Activated CD8-positive, alpha-beta memory T cell treated with anti-CD3 and anti-CD28 coated beads for 24 hours (primary cell): ENCODE data around the gene SYNGR2.

Experiments used
- DNase-seq: peaks from one replicate; pipeline ENCODE4 v3.0.0-alpha.2; 2020

Gene SYNGR2

DNA sequence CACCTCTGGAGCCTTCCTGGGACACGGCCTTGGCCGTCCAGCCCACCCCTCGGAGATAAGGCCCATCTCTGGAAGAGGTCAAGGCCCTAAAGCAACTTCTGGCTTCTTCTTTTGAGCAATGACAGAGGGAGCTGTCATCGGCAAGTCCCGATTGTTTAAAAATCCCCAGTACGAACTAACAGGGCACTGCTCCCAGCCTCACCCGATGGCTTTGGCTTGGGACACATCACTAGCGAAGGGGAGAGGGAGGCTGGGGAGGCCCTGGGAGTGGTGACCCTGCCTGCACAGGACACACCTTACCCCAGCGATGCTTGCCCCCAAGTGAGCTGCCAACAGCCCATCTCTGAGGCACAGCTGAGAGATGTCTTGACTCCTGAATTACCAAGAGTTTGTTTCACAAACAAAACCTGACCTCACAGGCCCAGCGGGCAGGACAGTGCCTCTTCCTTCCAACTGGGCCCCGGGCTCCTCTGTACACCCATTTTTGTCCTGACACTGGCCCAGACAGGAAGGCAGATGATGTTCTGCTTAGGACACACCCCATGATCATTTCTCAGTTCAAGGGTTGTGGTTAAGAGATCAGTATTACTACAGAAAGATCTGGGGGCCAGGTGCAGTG lies 4.8 kb downstream of the SYNGR2 start:
- DNase-seq: peak; percentile 63

DNA sequence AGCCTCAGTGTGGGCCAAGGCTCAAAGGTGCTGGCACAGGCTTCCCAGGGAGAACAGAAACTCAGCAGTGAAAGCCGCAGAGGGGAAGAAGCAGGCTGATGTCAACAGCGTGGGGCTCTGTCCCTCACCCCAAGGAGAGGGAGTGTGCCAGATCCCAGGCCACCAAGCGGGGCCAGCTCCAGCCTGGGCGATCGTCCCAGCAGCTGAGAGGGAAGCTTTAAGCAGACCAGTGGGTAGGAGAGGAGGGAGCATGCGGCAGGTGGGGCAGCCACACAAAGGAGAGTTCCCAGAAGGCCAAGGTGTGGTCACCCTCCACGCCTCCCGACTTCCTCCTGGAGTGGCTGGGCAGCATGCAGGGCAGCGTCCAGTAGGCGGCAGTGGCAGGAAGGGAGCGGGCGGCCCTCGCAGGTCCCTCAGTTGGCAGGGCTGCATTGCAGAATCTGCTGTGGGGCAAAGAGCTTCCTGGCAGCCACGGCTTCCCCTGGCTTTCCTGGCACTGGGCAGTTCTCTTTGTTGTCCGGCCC lies 6.0 kb downstream of the SYNGR2 start:
- peak; percentile 60 for DNase-seq

DNA sequence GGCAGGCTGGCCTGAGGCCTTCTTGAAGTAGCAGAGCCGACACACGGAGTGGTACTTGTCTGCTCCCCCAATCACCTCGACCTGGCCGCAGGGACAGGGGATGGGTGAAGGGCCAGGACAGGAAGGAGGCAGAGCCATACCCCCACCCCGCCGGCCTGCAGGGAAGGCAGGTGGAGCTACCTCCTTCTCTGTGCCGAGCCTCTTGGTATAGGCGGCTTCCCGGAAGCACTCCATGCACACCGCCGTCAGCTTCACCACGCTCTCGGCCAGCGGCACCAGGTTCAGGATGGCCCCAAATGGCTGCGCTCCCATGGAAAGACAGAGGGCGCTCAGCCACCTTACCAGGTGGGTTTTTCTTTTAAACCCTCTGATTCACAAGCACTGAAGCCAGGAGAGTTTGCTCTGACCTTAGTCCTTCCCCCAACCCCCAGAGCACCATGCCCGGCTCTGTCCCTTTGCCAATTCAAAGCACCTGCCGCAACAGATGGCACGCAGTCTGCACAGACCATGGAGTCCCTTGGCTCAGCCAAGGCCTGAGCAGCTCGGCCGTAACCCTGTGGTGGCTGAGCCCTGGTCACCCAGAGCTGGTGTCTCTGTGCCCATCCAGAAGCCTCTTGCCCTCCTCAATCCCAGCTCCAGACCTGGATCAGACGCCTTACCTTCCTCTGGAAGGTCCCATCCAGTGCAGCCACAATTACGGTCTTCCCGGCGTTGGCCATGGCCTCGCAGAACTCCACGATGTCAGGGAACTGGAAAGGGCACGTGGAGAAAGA lies 6.7 kb downstream of the SYNGR2 start:
- DNase-seq: peak; percentile 58

DNA sequence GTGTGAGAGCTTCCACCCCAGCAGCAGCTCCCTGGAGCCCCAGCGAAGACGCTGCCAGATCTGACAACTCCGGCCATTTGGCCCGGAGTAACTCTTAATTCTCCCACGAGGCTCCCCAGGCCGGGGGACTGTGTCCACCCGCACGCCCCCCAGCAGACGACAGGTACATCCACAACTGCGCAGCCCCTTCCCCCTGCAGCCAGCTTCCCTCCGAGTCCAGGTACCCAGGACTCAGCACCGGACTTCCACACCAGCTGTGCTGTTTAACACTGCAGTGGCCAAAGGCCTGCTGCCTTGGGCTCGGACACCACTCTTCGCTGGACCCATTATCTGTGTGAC lies 7.2 kb downstream of the SYNGR2 start:
- peak; percentile 59 for DNase-seq

DNA sequence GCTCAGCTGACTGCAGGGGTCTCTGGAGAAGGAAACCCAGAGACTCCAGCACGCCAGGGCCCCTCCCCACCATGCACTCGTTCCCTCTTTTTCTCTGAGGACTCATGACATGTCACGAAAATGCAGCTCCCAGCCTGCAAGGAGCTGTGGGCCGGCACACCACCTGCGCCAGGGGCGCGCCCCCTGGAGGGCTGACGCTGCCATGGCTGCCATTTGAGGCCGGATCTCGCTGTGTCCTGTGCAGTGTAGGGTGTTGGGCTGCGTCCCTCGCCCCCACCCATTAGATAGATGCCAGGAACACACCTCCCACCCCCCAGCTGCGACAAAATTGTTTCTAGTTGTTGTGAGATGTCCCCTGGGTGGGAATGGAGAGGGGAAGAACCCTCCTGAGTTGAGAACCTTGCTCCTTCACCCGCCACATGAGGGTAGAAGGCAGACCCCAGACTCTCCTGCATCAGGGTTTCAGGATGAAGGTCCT lies 8.2 kb downstream of the SYNGR2 start:
- DNase-seq: peak; percentile 90

DNA sequence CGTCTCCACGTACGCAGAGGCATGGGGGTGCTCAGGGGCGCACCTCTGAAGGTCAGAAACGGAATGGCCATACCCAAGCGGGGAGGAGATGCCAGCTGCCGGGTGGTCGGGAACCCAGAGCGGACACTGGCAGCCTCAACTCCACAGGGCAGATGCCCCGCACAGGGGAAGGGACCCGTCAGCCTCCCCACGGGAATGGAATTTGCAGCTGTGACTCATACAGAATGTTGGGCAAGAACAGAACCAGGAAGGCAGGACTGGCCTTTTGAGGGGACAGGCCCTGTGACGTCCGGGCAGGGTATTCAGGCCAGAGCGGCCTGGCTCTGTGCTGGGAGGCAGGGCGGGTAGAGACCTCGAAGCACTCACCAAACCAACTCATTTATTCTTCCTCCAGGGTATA lies 11.0 kb downstream of the SYNGR2 start:
- DNase-seq: no peak

DNA sequence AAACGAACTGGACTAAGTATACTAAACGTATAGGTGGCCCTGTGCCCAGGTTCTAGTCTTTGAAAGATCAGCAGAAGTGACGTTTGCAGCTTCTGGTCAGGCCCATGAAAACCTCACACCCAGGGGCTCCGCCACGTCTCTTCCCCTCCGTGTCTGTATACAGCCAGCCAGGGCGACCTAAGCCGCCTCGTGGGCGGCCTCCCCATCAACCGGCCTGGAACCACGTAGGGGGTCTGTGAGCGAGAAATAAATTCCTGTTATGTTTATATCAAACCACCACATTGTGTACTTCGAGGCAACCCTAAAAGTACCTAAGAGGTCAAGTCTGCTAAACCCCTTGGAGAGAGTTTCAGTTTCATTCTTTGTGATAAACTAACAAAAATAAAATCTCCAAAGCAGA lies 11.7 kb downstream of the SYNGR2 start:
- no peak for DNase-seq

DNA sequence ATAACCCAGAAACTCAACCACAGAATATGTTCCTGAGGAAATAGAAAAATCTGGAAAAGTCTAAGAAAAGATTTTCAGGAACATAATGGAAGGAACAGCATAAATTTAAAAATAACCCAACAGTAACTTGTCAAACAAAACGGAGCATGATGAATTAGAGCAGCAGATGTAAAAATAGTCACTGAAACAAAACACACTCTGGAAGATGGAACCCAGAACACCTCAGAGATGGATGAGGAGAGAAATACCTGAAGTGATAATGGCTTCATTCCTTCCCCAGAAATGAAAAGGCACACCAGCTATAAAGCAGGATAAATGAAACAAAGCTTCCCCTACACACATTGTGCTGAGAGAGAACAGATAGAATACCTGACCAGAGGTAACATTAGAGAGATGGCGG lies 12.1 kb downstream of the SYNGR2 start:
- DNase-seq: no peak

DNA sequence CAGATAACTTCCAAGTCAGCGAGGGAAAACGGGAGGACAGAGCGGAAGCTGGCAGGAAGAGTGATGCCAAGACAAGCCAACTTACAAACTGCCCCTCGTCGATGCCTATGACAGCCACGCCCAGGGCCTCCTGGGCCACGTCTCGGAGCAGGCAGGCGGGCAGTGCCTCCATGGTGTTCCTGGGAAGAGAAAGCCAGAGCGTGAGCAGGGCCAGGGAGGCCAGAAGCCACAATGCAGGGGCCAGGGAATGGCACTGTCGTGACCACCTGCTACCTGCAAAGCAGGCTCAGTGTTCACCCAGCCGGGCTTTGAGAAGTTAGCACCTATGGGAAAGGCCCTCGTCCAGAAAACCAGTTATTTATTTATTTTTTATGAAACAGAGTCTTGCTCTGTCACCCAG lies 14.1 kb downstream of the SYNGR2 start:
- DNase-seq: no peak

DNA sequence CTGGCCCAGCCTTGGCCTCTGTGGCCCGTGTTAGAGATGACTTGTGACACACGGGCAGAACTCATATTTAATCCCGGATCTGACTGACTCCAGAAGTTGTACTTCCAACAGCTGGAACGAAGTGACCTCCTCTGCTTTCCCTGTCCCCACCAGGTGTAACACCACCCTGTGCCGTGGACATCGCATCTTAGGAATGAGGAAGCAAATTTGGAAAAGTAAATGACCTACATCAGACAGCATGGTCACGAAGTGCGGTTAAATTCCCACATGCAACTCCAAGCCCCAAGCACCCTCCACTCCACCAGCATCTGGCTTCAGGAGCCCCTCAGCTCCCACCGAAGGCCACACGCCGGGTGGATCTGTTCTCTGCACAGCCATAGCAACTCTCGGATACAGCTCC lies 15.5 kb downstream of the SYNGR2 start:
- no peak for DNase-seq

DNA sequence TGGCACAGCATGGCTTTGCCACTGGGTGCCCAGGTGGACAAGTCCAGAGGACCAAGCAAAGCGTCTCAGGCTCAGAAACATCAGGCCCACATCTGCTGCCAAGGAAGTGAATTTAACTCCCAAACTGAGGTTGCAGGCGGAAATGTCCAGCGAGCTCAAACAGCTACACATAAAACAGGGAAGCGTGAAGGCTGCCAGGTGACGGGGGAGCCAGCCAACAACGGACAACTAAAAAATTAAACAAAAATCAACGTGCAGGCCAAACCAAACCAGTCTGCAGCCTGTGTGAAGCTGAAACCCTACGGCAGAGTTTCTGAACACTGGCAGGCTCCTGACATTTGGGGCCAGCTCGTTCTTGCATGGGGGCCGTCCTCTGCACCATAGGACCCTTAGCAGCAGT lies 16.0 kb downstream of the SYNGR2 start:
- no peak for DNase-seq

DNA sequence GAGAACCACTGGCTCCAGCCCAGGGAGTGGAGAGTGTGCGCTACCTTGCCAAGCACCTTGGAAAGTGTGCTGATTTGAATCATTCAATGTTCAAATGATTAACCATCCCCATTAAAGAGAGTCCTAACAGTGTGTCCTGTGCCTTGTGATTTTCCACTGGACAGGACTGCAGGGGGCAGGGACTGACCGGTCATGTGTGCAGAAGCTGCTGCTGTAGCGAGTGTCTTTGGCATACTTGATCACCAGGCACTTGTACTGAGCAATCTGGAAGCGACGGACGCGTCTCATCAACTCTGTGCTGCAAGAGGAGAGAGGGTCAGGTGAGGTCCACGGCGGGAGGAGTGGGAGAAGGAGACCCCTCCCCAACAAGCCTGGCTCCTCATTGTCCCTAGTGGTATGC lies 16.5 kb downstream of the SYNGR2 start:
- no peak for DNase-seq

DNA sequence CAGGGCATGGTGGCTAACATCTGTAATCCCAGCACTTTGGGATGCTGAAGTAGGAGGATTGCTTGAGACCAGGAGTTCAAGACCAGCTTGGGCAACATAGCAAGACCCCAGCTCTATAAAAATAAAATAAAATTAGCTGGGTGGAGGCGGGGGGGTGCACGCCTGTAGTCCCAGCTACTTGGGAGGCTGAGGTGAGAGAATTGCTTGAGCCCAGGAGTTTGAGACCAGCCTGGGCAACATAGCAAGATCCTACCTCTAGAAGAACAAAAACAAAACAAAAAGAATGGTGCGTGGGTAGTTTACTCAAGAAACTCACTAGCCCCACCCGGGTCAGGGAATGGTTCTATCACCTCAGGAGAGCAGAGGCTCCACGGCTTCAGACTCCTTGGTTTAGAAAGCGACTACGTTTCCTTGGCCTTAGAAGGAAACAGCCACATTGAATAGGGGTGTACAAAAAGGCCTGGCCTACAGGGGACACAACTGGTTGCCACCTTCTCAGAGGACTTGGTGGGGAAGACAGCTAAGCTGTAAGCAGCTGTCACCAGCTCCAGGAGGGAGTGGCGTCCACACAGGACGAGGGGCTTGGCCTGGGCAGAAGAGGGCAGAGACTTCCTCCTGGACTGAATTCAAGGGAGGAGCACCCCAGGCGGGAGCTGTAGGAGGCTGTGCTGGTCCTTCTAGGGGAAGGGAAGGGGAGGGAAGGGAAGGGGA lies 17.8 kb downstream of the SYNGR2 start:
- DNase-seq: peak; percentile 61

DNA sequence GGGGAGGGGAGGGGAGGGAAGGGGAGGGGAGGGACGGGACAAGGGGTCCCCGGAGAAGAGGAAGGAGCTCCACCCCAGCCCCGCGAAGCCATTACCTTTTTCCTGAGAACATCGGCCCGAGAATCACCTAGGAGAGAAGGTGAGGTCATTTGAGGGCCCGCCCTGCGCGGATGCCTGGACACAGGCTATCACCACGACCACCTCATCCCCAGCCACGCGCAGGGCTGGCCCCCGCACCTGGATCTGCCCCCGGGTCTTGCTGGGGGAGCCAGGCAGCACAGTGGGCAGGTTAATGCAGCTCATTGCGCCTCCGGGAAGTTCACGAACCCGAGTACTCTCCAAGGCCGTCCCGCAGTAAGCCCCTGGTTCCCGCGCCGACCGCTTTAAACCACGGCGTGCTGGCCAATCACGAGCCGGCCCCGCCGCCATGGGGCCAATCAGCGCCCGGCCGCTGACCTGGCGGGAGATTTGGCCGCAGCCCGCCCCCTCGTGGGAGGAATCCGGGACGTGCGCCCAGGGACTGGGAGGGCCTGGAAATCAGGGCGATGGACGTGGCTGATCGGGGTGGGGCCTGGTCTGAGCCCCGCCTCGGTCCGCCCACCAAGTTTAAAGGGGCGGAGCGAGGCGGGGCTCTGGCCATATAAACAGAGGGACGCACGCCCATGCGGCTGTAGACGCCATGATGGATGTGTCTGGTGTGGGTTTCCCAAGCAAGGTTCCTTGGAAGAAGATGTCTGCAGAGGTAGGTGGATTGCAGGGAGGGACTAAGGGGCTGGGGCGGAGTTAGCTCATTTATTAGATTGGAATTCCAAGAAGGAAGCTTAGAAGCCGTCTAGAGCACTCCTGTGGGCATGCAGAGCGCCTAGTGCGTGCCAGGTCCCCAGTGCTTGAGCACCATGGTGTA lies 18.6 kb downstream of the SYNGR2 start, which contains the start of the genes AFMID and TK1:
TSS of gene AFMID (plus strand) at position 671 of the 904 bp plus-strand sequence. CDS start at position 680, 9 bp downstream.
TSS of gene TK1 (minus strand) at position 361 of the 904 bp plus-strand sequence. CDS start at position 303, 58 bp downstream.
- peak; percentile 96 for DNase-seq

DNA sequence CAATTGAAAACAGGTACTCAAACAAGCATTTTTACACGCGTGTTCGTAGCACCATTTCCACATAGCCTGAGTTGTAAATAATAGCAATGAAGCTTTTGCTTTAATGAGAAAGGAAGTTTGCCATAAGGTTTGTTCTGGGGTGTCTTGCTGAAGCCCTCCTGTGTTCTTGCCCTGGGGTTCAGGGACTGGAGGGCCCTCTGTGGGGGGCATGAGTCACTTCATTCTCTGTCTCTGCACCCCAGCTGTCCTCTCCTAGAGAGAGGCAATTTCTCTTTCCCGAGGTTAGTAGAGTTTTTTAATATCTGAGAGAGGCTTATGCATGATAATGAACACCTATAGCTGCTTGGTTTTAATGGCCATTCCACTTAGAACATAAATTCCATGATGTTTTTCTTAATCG lies 28.3 kb downstream of the SYNGR2 start:
- no peak for DNase-seq

DNA sequence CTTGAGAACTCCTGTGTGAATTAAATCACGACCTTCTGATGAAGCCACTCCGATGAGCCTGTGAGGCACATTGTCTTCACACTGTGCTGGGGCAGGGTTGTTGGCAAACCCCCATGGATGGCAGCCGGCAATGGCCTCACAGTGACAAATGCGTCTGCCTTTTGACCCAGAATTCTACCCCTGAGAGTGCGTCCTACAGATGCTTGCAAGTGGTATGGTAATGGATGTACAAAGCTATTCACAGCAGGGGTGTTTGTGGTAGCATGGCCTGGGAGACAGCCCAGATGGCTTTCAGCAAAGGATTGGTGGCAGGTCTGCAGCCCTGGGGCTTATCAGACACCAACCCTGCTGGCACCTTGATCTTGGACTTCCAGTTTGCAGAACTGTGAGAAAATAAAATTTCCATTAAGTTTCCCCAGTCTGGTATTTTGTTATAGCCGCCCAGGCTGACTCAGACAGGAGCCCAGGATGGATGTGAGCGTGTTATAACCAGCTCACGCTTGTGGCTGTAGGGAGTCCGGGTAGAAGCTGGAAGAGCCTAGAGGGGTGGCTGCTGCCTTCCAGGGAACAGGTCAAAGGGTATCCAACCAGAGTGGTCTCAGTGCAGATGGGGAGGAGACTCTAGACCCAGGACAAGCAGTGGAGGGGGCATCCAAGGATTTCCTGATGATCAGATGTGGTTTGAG lies 28.9 kb downstream of the SYNGR2 start:
- DNase-seq: no peak

DNA sequence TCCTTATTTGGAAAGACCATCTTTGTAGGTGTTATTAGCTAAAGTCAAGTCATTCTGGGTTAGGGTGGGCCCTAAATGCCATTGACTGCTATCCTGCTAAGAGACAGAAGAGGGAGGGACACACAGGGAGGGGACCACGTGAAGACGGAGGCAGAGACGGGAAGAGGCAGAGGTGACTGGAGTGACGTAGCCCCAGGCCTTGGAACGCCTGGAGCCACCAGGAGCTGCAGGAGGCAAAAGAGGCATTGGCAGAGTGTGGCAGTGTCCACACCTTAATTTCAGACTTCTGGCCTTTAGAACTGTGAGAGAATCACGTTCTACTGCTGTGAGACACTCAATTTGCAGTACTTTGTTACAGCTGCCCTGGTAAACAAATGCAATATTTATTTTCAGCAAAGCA lies 32.1 kb downstream of the SYNGR2 start:
- DNase-seq: no peak

DNA sequence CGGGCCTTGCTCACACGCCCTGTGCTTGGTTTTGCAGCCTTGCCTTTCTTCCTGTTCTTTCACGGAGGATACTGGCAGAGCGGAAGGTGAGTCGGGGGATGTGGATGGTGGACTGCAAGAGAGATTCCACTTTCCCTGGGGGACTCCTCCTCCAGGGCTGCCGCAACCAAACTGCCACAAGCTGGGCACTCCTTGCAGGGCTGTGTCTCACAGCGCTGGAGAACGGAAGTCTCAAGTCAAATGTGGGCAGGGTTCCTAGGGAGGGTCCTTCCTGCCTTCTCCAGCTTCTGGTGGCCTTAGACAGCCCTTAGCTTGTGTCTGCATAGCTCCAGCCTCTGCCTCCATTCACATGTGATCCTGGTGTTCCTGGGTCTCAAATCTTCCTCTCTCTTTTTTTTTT lies 34.3 kb downstream of the SYNGR2 start:
- no peak for DNase-seq

DNA sequence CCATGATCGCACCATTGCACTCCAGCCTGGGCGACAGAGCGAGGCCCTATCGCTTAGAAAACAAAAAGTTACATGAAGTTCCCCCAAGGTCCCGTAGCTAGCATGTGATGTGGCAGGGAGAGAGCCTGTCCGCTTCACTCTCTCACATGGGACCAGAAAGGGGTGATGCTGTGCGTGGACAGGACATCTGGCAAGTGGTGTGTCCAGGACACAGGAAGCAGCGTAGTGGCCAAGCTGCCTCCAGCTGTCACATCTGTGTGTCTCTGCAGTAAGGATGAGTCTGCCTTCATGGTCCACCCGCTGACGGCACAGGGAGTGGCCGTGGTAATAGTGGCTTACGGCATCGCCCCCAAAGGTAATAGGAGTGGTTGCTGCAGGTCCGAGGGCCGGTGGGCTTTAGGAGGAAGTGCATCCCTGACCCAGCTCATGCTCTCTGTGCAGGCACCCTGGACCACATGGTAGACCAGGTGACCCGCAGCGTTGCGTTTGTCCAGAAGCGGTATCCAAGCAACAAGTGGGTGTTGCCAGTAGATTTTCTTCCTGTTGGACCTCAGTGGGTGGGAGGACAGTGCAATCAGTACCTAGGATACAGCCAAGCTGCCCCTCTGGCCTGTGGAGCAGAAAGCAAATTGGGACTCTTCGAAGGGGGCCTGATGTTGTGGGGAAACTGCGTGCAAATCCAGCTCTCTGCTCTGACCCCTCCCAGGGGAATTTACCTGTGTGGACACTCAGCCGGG lies 36.2 kb downstream of the SYNGR2 start:
- DNase-seq: no peak

DNA sequence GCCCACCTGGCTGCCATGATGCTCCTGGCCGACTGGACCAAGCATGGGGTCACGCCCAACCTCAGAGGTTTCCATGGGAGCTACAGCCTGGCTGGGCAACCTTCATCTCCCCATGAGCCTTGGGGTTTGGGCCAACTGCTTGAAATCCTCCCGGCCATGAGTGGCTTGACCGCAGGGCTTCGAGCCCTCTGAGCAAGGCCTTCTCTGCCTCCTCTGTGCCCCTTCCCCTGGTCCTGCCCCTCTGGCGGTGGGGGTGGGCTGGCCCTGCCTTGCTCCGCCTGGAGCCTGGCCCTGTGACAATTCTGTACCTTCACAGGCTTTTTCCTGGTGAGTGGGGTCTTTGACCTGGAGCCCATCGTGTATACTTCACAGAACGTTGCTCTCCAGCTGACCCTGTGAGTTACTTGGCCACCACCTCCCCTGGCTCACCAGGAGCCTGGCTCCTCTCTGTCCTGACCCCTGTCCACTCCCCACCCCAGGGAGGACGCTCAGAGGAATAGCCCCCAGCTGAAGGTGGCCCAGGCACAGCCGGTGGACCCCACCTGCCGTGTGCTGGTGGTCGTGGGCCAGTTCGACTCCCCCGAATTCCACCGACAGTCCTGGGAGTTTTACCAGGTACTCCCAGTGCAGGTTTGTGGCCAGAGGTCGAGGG lies 36.9 kb downstream of the SYNGR2 start:
- no peak for DNase-seq

DNA sequence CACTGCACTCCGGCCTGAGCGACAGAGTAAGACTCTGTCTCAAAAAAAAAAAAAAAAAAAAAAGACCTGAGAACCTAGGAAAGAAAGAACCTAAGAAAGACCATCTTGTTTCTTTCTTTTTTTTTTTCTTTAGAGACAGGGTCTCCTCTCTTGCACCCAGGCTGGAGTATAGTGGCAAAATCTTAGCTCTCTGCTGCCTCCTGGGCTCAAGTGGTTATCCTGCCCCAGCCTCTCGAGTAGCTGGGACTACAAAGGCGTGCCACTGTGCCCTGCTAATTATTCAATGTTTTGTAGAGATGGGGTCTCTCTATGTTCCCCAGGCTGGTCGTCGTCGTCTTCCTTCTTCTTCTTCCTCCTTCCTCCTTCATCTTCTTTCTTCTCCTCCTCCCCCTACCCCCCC lies 37.9 kb downstream of the SYNGR2 start:
- no peak for DNase-seq
